GM21786 (cell line): ENCODE measurements around the gene TANC1.

Experiments used
- ATAC-seq: cut with Tn5 transposase; IDR thresholded peaks from one replicate; pipeline ENCODE4 v1.9.1; 2021; ENCODE audit not compliant: unreplicated experiment

TANC1 gene

DNA sequence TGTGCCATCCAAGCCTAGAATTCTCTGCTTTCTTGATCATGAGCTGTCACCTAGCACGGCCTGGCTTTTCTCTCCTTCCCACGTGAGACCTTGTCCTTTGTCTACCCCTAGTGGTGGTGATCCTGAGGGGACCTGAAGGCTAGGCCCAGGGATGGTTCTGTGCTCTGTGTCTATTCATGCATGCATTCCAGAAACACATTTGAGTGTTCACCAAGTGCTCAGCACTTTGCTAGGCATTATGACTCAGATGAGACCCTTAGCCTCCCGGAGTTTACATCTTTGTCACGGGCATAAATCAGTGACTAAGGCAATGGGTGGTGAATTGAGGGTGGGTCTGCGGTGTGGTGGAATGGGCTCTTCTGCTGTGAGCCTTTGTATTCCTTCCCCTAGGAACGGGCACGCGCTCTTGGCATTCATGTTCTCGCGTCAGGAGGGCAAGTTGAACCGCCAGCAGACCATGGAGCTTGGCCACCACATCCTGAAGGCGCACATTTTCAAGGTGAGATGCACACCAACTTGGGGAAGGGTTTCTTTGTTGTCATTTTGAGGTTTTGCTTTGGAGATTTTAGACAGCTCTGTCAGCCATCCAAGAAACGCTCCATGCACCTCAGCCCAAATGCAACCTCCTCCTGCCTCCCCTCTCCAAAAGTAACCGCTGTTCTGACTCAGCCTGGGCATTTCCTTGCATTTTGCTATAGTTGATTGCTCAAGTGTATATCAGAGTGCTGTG lies 217.1 kb downstream of the TANC1 start:
- ATAC-seq: peak; percentile 50

DNA sequence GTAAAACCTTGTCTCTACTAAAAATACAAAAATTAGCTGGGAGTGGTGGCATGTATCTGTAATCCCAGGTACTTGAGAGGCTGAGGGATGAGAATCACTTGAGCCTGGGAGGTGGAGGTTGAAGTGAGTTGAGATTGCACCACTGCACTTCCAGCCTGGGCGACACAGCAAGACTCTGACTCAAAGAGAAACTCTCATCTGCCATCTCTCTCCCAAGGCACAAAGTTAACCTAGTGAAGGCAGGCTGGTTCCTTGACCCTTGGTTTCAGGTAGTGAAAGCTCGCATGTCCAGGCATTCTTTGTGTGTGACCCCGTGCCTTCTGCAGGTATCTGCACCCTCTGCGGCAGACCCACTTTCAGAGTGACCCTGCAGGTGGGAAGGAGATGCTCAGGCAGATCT lies 218.0 kb downstream of the TANC1 start:
- ATAC-seq: peak; percentile 41

DNA sequence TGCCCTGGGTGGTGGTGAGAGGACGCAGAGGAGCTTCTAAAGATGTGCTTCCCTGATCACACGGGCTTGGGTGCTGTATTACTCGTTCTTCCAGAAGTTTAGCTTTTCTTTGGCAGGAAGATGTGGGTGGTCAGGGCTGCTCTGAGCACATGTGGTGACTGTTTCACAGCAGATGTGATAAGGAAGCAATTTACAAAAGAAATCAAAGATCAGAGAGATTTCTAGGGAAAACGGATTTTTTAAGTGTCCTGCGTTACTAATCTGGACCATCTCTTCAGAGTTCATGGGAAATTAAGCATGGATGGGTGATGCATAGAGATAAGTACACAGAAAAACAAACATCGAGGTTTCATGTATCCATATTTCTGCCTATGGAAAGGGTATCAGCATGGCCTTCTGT lies 218.7 kb downstream of the TANC1 start:
- no peak for ATAC-seq

- no peak for ATAC-seq
Measured at GRCh38 chr2:159188449-159188848, 220.0 kb downstream of the TANC1 start.

DNA sequence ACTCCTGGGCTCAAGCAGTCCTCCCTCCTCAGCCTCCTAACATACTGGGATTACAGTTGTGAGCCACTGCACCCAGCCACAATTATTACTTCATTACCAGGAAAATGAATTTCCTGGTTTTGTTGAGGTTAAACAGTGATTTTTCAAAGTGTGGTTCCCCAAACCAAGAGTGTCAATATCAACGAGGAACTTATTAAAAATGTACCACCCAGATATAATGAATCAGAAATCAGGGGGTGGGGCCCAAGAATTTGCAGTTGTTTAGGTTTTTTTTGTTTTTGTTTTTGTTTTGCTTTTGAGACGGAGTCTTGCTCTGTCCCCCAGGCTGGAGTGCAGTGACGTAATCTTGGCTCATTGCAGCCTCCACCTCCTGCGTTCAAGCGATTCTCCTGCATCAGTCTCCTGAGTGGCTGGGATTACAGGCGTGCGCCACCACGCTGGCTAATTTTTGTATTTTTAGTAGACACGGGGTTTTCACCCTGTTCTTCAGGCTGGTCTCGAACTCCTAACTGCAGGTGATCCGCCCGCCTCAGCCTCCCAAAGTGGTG lies 224.0 kb downstream of the TANC1 start:
- ATAC-seq: no peak

GRCh38 chr2:159193791-159194190 lies 225.4 kb downstream of the TANC1 start:
- no peak for ATAC-seq

- no peak for ATAC-seq
Measured at GRCh38 chr2:159194241-159194640, 225.8 kb downstream of the TANC1 start.

GRCh38 chr2:159195697-159196096 lies 227.3 kb downstream of the TANC1 start:
- ATAC-seq: no peak

GRCh38 chr2:159196393-159196925 lies 228.0 kb downstream of the TANC1 start:
- ATAC-seq: no peak

DNA sequence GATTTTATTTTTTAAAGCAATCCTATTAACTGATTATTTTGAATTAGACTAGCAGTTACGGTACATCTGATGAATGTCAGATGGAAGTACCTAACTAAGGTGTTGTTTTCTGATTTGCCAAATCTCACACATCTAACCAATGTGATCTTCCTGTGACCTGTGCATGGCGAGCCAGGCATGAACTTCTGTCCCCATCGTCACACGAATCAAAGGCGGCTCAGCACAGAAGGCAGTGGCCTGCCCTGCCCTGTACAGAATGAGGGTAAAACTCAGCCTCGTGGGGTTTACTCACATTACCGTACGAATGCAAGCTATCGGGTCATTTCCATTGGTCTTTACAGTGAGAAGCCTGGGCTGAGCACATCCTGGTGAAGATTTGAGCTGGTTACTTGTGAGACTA lies 230.8 kb downstream of the TANC1 start:
- no peak for ATAC-seq

DNA sequence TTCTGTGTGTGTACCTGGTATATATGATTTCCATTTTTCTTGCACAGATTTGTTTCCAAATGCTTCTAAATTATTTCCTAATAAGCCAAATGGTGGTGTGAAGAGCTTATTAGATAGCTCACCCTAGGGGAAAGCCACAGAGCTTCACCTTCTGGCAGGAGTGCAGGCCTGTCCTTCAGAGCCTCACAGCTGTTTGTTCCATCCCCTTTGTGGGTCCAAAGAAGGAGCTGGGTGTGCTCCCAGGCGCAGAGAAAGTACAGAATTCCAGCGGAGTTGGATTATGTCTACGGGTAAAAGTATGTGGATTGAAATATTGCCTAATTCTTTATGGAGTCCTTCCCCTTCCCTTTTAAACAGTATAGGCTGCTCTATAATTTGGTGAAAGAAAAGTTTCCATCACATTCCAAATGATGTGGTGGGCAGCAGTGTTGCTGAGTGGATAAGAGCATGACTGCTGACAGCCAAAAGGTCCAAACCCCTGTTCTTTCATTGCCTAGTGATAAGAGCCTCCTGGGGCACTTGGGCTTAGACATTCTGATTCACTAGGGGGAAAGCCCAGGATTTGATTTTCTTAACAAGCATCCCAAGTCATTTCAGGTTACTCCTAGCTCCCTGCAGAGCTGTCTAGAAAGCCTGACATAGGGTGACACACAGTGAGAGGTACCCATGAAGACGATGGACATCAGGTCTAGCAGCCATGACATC lies 231.5 kb downstream of the TANC1 start:
- no peak for ATAC-seq

- no peak for ATAC-seq
Measured at GRCh38 chr2:159200498-159200897, 232.1 kb downstream of the TANC1 start.

DNA sequence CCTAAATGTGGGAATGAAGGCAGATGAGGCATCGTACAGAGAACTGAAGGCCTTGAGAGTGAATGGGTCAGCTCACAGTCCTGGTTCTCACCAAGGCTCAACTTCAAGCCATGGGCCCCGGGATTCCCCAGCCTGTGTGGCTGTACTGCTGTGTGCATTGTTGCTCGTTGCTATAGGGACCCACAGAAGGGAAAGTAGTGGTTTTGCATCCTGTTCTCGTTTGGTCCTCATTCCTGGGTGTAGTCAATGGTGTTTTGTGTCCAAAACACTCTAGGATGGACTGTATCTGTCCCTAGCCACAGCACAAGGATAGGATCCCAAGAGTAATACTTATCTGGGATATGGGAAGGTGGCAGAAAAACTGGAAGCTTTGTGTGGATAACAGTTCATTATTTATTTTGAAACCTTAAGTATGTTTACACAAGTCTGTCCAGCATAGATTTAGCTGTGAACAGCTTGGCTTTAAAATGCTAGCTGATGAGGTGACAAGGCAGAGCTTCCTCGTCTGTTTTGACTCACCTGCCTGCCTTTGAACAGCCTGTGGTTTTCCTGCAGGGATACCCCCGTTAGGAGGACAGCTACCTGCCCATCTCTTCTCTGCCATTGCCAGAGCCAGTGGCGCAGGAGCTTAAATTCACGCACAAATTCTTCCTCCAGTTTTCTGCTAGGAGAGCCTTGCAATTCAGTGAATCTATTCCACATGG lies 233.1 kb downstream of the TANC1 start:
- peak; percentile 99 for ATAC-seq

GRCh38 chr2:159202568-159203071 lies 234.2 kb downstream of the TANC1 start:
- ATAC-seq: no peak

DNA sequence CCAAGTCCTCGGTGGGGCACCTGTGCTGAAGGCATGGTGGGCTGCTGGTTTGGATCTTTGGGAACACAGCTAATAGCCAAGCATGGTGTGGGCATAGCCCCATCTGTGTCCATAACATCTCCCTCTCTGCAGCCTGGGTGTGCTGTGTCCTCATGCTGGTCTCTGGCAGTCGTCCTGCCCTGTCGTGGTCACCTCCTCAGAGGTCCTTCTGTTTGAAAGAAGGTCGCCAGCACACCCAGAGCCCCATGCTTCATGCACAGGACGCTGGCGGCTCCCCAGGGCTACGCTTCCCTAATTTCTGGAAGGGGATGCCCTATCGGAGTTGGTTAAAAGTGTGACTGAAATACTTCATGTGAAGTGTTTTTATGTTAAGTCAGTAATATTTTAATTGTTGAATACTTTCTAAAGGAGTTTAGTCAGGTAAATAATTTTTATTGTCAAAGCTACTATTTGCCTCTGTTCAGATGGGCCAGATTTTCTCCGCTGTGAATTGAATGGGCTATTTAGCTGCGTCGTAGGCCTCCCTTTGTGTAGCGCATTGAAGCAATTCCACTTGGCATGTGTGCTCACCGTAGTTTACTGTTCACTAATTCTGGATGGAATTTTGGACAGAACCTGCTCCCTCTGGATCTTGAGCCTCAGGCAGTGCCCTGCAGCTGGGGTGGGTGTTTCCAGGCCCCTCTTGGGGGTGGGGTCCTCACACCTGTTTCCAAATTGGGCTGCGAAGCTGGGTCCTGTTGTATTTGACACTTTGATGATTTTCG lies 236.1 kb downstream of the TANC1 start:
- no peak for ATAC-seq

GRCh38 chr2:159206736-159207380 lies 238.4 kb downstream of the TANC1 start:
- ATAC-seq: no peak

DNA sequence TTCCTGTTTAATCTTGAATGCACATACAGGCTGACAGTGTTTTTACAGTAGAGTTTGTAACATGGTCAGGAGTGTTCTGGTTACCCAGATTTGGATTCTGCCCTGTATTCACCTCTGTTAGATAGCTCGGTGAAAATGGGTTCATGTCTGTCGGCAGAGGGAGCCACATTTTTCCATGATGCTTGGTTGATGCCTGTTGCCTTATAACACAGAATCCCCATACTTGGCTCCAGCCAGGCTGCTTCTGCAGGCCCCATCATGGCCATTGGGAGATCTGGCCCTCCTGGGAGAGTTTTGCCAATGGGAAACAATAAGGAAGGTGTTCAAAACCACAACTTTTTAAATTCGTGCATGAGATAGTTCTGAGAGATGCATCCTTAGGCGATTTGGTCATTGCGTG lies 240.0 kb downstream of the TANC1 start:
- ATAC-seq: no peak

DNA sequence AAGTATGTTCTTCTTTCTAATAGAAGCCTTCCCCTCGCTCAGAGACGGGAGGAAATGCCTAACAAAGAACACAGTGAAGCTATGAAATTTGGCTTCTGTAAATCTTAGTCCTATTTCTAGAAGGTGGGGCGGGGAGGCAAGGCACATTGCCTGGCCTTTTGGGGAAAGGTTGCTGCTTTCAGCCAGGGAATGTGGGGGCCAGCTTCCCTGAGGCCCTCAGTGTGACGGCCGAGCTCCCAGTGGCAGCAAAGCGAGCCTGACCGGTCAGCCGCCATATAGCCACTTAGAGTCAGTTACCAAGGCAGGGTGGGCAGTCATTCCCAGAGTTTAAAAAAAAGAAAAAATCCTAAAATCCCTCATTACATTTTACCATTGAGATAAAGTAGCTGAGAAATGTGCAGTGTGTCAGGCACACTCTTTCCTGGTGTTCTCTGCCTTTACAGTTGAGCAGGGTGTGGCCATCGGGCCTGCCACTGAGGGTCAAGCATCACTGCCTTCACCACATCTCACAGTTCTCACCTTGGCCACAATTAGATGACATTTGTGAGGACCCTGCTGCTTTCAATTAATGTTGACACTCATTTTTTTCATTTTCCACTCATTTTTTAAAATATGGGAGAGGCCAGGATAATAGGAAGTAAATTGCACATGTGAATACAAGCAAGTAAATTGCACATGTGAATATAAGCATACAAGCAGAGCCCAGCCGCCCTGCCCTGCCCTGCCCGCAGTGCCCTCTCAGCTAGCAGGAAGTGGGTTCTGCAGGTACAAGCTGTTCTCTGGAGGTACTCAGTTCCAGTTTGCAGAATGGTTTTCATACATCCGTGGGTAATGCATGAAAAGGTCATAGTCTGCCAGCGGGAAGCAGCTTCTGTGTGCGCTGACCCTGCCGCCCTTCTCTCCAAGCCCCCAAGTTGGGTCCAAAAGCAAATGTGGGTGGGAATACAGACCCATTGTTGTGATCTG lies 241.2 kb downstream of the TANC1 start:
- peak; percentile 90 for ATAC-seq
